Endothelial cell of umbilical vein (primary cell): ENCODE data around the gene STN1. TPM values are rescaled to one million over a fixed set of nuclear protein-coding genes. Genes with fewer than 3 reads are reported as not detected.

Source experiments
- BruUV-seq: library from RNA; stranded (reverse); fragments of 400-500 nt; replicated peaks from 2 replicates; lab custom pipeline; 2021; lab: Mats Ljungman, UMichigan
- CTCF ChIA-PET: fragments of 300-600, 350-600 bp; sonication (Branson Sonifier 250); formaldehyde crosslinking; loops from one replicate; lab custom pipeline; 2021; ENCODE audit warnings: antibody characterized with exemption, inconsistent platforms; lab: Charles Lee
- POLR2A ChIA-PET: fragments of 300-600, 350-600 bp; sonication (Branson Sonifier 250); formaldehyde crosslinking; loops from one replicate; lab custom pipeline; 2021; ENCODE audit warnings: antibody characterized with exemption, inconsistent platforms; lab: Charles Lee
- DNase-seq: peaks from one replicate; pipeline ENCODE4 v3.0.0-alpha.2; 2011; ENCODE audit warnings: low read depth, low spot score
- FAIRE-seq: peaks from 2 replicates; lab custom pipeline; 2011; peaks lifted over from hg19 to GRCh38; lab: Jason Lieb, UNC
- H2AFZ ChIP-seq: 2 replicates; pipeline ENCODE4 v1.6.0; 2012; ENCODE audit warnings: low read depth, low read length, control low read depth, inconsistent platforms
- H3K27ac ChIP-seq: 2 replicates; pipeline ENCODE4 v1.5.1; 2011; ENCODE audit warnings: low read depth, mild to moderate bottlenecking, control low read depth, low read length, moderate library complexity; ENCODE audit not compliant: insufficient read depth
- H3K27me3 ChIP-seq, 2 experiments: 2 replicates each; pipeline versions ENCODE4 v1.6.0 to v1.6.1; 2011; ENCODE audit warnings: low read length in 2 of 2, mixed read lengths in 1 of 2; ENCODE audit not compliant: control insufficient read depth in 2 of 2, insufficient read depth in 2 of 2
- H3K36me3 ChIP-seq, 2 experiments: 2 replicates in 1 of 2; 3 replicates in 1 of 2; pipeline ENCODE4 v1.5.1; 2011; ENCODE audit warnings: low read length in 2 of 2, mild to moderate bottlenecking in 1 of 2, moderate library complexity in 1 of 2; ENCODE audit not compliant: control insufficient read depth in 2 of 2, insufficient read depth in 2 of 2; ENCODE audit errors: extremely low read depth in 1 of 2
- H3K4me1 ChIP-seq: 3 replicates; pipeline ENCODE4 v1.5.1; 2011; ENCODE audit warnings: mild to moderate bottlenecking, low read length; ENCODE audit not compliant: control insufficient read depth, insufficient read depth; ENCODE audit errors: extremely low read depth
- H3K4me2 ChIP-seq: 2 replicates; pipeline ENCODE4 v1.6.1; 2011; ENCODE audit warnings: low read length, control low read depth, mixed read lengths; ENCODE audit not compliant: insufficient read depth
- H3K4me3 ChIP-seq, 3 experiments: fragments of 200-600 bp in 1 of 3; sonication (generic), shearing (Covaris generic) in 1 of 3; replicated peaks in 1 of 3; 2 replicates each; pipeline ENCODE4 v1.5.1; 2011 to 2016; ENCODE audit warnings: control low read depth in 3 of 3, low read length in 3 of 3, mild to moderate bottlenecking in 2 of 3, inconsistent platforms in 1 of 3, low read depth in 1 of 3, moderate library complexity in 1 of 3; ENCODE audit not compliant: insufficient read depth in 1 of 3
- H3K79me2 ChIP-seq: 2 replicates; pipeline ENCODE4 v1.6.0; 2012; ENCODE audit warnings: low read length, inconsistent platforms; ENCODE audit not compliant: control insufficient read depth, insufficient read depth
- H3K9ac ChIP-seq: replicated peaks from 2 replicates; pipeline ENCODE3; 2011; ENCODE audit warnings: low read length, control low read depth; ENCODE audit not compliant: insufficient read depth; ENCODE audit errors: extremely low read depth
- H3K9me1 ChIP-seq: replicated peaks from 3 replicates; pipeline ENCODE4 v1.6.0; 2011; ENCODE audit warnings: mild to moderate bottlenecking, low read length; ENCODE audit not compliant: control insufficient read depth, insufficient read depth; ENCODE audit errors: extremely low read depth
- H3K9me3 ChIP-seq: replicated peaks from 2 replicates; pipeline ENCODE4 v1.5.1; 2012; ENCODE audit warnings: low read length, inconsistent platforms; ENCODE audit not compliant: control insufficient read depth, insufficient read depth
- H4K20me1 ChIP-seq: replicated peaks from 2 replicates; pipeline ENCODE3; 2011; ENCODE audit warnings: mild to moderate bottlenecking, low read length; ENCODE audit not compliant: control insufficient read depth, insufficient read depth; ENCODE audit errors: extremely low read depth
- CTCF ChIP-seq, 2 donors: IDR thresholded peaks; 1 replicate in 1 of 2; 2 replicates in 1 of 2; pipeline ENCODE4 v1.5.1; 2011; ENCODE audit warnings: low read length in 2 of 2, mild to moderate bottlenecking in 2 of 2, moderate library complexity in 2 of 2, control low read depth in 1 of 2, inconsistent platforms in 1 of 2, low read depth in 1 of 2; ENCODE audit not compliant: insufficient read depth in 1 of 2; ENCODE audit errors: extremely low read depth in 1 of 2
- EZH2 ChIP-seq: IDR thresholded peaks from 2 replicates; pipeline ENCODE4 v1.6.1; 2012; ENCODE audit warnings: borderline replicate concordance, low read depth, mild to moderate bottlenecking, moderate library complexity, low read length, inconsistent platforms; ENCODE audit not compliant: severe bottlenecking
- FOS ChIP-seq: IDR thresholded peaks from 2 replicates; pipeline ENCODE4 v1.6.1; 2011; ENCODE audit warnings: mild to moderate bottlenecking, low read length, moderate library complexity, borderline replicate concordance; ENCODE audit not compliant: insufficient read depth
- GATA2 ChIP-seq: IDR thresholded peaks from 2 replicates; pipeline ENCODE4 v1.7.0; 2011; ENCODE audit warnings: low read depth, mild to moderate bottlenecking, moderate library complexity, mixed read lengths, low read length; ENCODE audit not compliant: insufficient read length, insufficient read depth
- JUN ChIP-seq: IDR thresholded peaks from 2 replicates; pipeline ENCODE4 v1.6.1; 2011; ENCODE audit warnings: borderline replicate concordance, low read depth; ENCODE audit not compliant: insufficient read length, insufficient read depth
- MYC ChIP-seq: IDR thresholded peaks from one replicate; pipeline ENCODE4 v1.6.1; 2011; ENCODE audit warnings: mild to moderate bottlenecking, low read depth, low read length
- POLR2A ChIP-seq: IDR thresholded peaks from 2 replicates; pipeline ENCODE4 v1.6.1; 2012; ENCODE audit warnings: low read depth, mild to moderate bottlenecking, control low read depth, low read length
- POLR2AphosphoS5 ChIP-seq: IDR thresholded peaks from 2 replicates; pipeline ENCODE4 v1.6.1; 2012; ENCODE audit warnings: low read depth, mild to moderate bottlenecking, control low read depth, low read length, moderate library complexity; ENCODE audit not compliant: insufficient read depth
- dilution Hi-C: fragments of 300-500 bp; cut with MboI; formaldehyde crosslinking; loops from one replicate; pipeline ENCODE4 v1.15.0; 2019; ENCODE audit warnings: low sequenced_read_pairs; ENCODE audit not compliant: extremely low pct_ligation_motif_present
- intact Hi-C: fragments of 100-400 bp; cut with micrococcal nuclease; formaldehyde crosslinking; loops from one replicate; pipeline ENCODE4 v1.10.0; 2022
- polyA plus RNA-seq, 4 experiments: library from polyadenylated mRNA; depleted of rRNA in 3 of 4; stranded (reverse) in 3 of 4; unstranded in 1 of 4; fragments of >200 nt; gene quantifications; 2 replicates each; pipeline versions ENCODE4 v1.2.1 to v1.2.3, GENCODE V29; 2011 to 2012; ENCODE audit warnings: missing spikeins in 1 of 4
- total RNA-seq: library from RNA; stranded (reverse); gene quantifications from 2 replicates; pipeline ENCODE4 v1.2.3, GENCODE V29; 2021

Gene STN1
- total and polyA plus RNA-seq, 2 donors (not counting 3 experiments of a cell fraction or from before 2014, with no cell fraction given) = 10.8 to 15.3 TPM

DNA sequence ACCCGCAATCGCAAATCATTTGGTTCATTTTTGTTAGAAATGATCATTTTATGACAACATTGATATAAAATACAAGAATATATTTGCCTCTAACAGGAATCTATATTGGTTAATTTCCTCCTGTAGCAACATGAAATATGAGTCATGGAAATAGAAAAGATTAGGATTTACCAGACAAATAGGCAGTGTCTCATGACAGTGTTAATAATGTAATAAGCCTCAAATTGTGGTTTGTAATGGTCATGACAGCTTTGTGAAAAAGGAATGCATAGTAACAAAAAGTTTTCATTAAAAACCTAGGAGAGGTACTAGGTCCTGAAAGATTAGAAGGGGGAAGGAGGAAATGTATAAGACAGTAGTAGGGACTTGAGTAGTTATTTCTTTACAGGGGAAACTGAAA, 41.0 kb upstream of the STN1 start:
- dilution Hi-C loops = no loop called here
- Histone ChIP-seq H3K4me3 (no peak overlapping the region), H3K27ac (no peak overlapping the region), H3K27me3 (no peaks in the 10 kb centered on the region), H3K9me3 (no peaks in the 10 kb centered on the region), H3K36me3 (no peaks in the 10 kb centered on the region), H3K4me1 (no peaks in the 10 kb centered on the region), H3K9ac (no peak overlapping the region), H3K79me2 (no peaks in the 10 kb centered on the region), H2AFZ (no peak overlapping the region), H3K9me1 (no peaks in the 10 kb centered on the region), H4K20me1 (no peaks in the 10 kb centered on the region), H3K4me2 (no peak overlapping the region)
- intact Hi-C loops = no loop called here
- no peak for DNase-seq
- ChIA-PET CTCF (interaction anchor here (1.6 kb wide), 1 partner anchor 71 kb away, joined by 5 read pairs; no protein-coding TSS in a partner anchor), POLR2A (no interaction called here)
- BruUV-seq = no TSS peak
- FAIRE-seq = no peak
- TF ChIP-seq GATA2 = no peak
- TF ChIP-seq JUN = no peak
- peak; percentile 16 for TF ChIP-seq FOS
- no peak for TF ChIP-seq MYC
- no peak for TF ChIP-seq POLR2A
- TF ChIP-seq EZH2 = no peak
- no peak for TF ChIP-seq POLR2AphosphoS5
- no peak for TF ChIP-seq CTCF (IDR thresholded peaks at IDR 0.05; ENCODE audit: extremely low read depth in 1 of 2, insufficient read depth in 1 of 2, low read depth in 1 of 2, low read length in 2 of 2)
